ENCODE data around the gene BRD3. TPM values are rescaled to one million over a fixed set of nuclear protein-coding genes. Genes with fewer than 3 reads are reported as not detected.
"Not testable (repeated sequence)": the region's sequence is repeated elsewhere in the genome, so short reads cannot be mapped to it uniquely, and the experiment has no call there.

BRD3 gene
- total RNA-seq, 1 donor from 2014 or later: 48.7 TPM

- Mint-ChIP-seq H3K4me1 (ENCODE audit: low read depth) (no peaks in the 10 kb centered on the region), H3K27ac (ENCODE audit: unreplicated experiment) (no peak overlapping the region), H3K36me3 (ENCODE audit: low read depth) (peaks cover 5% of the 10 kb centered on the region), H3K4me3 (ENCODE audit: unreplicated experiment) (no peak overlapping the region), H3K27me3 (ENCODE audit: low read depth) (peaks cover 16% of the 10 kb centered on the region), H3K9me3 (ENCODE audit: low read depth) (peaks cover 2% of the 10 kb centered on the region)
- TF ChIP-seq CTCF (IDR thresholded peaks at IDR 0.05): no peak
- DNase-seq (ENCODE audit: low spot score): no peak
Measured at GRCh38 chr9:134083451-134083850, 15.6 kb upstream of the BRD3 start.

- no peak for DNase-seq (ENCODE audit: low spot score)
- TF ChIP-seq CTCF (IDR thresholded peaks at IDR 0.05): no peak
- Mint-ChIP-seq H3K27ac (ENCODE audit: unreplicated experiment) (no peak overlapping the region), H3K36me3 (ENCODE audit: low read depth) (peaks cover 7% of the 10 kb centered on the region), H3K4me3 (ENCODE audit: unreplicated experiment) (no peak overlapping the region), H3K9me3 (ENCODE audit: low read depth) (peaks cover 7% of the 10 kb centered on the region), H3K4me1 (ENCODE audit: low read depth) (no peaks in the 10 kb centered on the region), H3K27me3 (ENCODE audit: low read depth) (peaks cover 18% of the 10 kb centered on the region)
Measured at GRCh38 chr9:134076644-134077043, 8.8 kb upstream of the BRD3 start.

- not testable (repeated sequence) for H3K36me3 Mint-ChIP-seq (ENCODE audit: low read depth); H3K9me3 Mint-ChIP-seq (ENCODE audit: low read depth); H3K27ac Mint-ChIP-seq (ENCODE audit: unreplicated experiment); H3K4me1 Mint-ChIP-seq (ENCODE audit: low read depth); H3K4me3 Mint-ChIP-seq (ENCODE audit: unreplicated experiment); DNase-seq (ENCODE audit: low spot score)
- peaks cover 18% of the 10 kb centered on the region for H3K27me3 Mint-ChIP-seq (ENCODE audit: low read depth)
Measured at GRCh38 chr9:134075689-134076088, 7.9 kb upstream of the BRD3 start.

- Mint-ChIP-seq H3K4me3 (ENCODE audit: unreplicated experiment) (no peak overlapping the region), H3K36me3 (ENCODE audit: low read depth) (peaks cover 3% of the 10 kb centered on the region), H3K4me1 (ENCODE audit: low read depth) (peaks cover 4% of the 10 kb centered on the region), H3K9me3 (ENCODE audit: low read depth) (peaks cover 7% of the 10 kb centered on the region), H3K27me3 (ENCODE audit: low read depth) (peaks cover 25% of the 10 kb centered on the region), H3K27ac (ENCODE audit: unreplicated experiment) (no peak overlapping the region)
- no peak for TF ChIP-seq CTCF (IDR thresholded peaks at IDR 0.05)
- no peak for DNase-seq (ENCODE audit: low spot score)
Measured at GRCh38 chr9:134073500-134073899, 5.7 kb upstream of the BRD3 start.

GRCh38 chr9:134072683-134073082, 4.9 kb upstream of the BRD3 start:
- not testable (repeated sequence) for H3K4me1 Mint-ChIP-seq (ENCODE audit: low read depth); H3K4me3 Mint-ChIP-seq (ENCODE audit: unreplicated experiment); H3K36me3 Mint-ChIP-seq (ENCODE audit: low read depth); DNase-seq (ENCODE audit: low spot score); H3K9me3 Mint-ChIP-seq (ENCODE audit: low read depth); H3K27ac Mint-ChIP-seq (ENCODE audit: unreplicated experiment)
- H3K27me3 Mint-ChIP-seq (ENCODE audit: low read depth): peaks cover 25% of the 10 kb centered on the region

- no peaks in the 10 kb centered on the region for H3K36me3 Mint-ChIP-seq (ENCODE audit: low read depth)
- DNase-seq (ENCODE audit: low spot score): no peak
- no peak overlapping the region for H3K27ac Mint-ChIP-seq (ENCODE audit: unreplicated experiment)
- TF ChIP-seq CTCF (IDR thresholded peaks at IDR 0.05): no peak
- H3K4me3 Mint-ChIP-seq (ENCODE audit: unreplicated experiment): no peak overlapping the region
- peaks cover 9% of the 10 kb centered on the region for H3K4me1 Mint-ChIP-seq (ENCODE audit: low read depth)
- peaks cover under 1% of the 10 kb centered on the region for H3K9me3 Mint-ChIP-seq (ENCODE audit: low read depth)
- H3K27me3 Mint-ChIP-seq (ENCODE audit: low read depth): peaks cover 25% of the 10 kb centered on the region
Measured at GRCh38 chr9:134071149-134071548, 3.3 kb upstream of the BRD3 start.

Measured in chondrocyte (in vitro differentiated cells).